A549 (cell line): ENCODE data around the gene ARHGAP35.
A peak's percentile ranks its signal among the peaks of the same experiment; 100 is the strongest.

Source experiments
- BHLHE40 ChIP-seq: IDR thresholded peaks from 2 replicates; pipeline ENCODE4 v1.6.1; 2012; ENCODE audit warnings: low read depth, low read length, inconsistent platforms
- CEBPB ChIP-seq, 2 experiments: fragments of >200 bp in 1 of 2; sonication (Bioruptor Twin) in 1 of 2; formaldehyde crosslinking in 1 of 2; IDR thresholded peaks; 2 replicates each; pipeline ENCODE4 v1.6.1; 2012 to 2016
- EP300 ChIP-seq, 2 experiments: fragments of >200 bp; sonication (Bioruptor Twin); formaldehyde crosslinking; IDR thresholded peaks; 2 replicates in 1 of 2; 3 replicates in 1 of 2; pipeline ENCODE4 v1.6.1; 2016 to 2017
- FOSL2 ChIP-seq, 2 experiments: fragments of 450-650 bp in 1 of 2; fragments of >200 bp in 1 of 2; sonication (Bioruptor Twin) in 1 of 2; formaldehyde crosslinking; IDR thresholded peaks; 2 replicates each; pipeline versions ENCODE4 v1.5.0 to v1.6.1; 2016 to 2020; ENCODE audit warnings: mild to moderate bottlenecking in 1 of 2, moderate library complexity in 1 of 2
- GATA3 ChIP-seq: IDR thresholded peaks from 2 replicates; pipeline ENCODE4 v1.6.1; 2012; ENCODE audit warnings: borderline replicate concordance
- JUN ChIP-seq, 2 experiments: fragments of >200 bp; sonication (Bioruptor Twin); formaldehyde crosslinking; IDR thresholded peaks; 2 replicates in 1 of 2; 3 replicates in 1 of 2; pipeline ENCODE4 v1.6.1; 2016 to 2017
- MYC ChIP-seq: IDR thresholded peaks from 2 replicates; pipeline ENCODE4 v1.6.1; 2012; ENCODE audit warnings: mild to moderate bottlenecking, inconsistent platforms, low read length, improper control_type of control experiment, borderline replicate concordance
- POLR2A ChIP-seq: IDR thresholded peaks from 2 replicates; pipeline ENCODE4 v1.6.1; 2012; ENCODE audit warnings: mild to moderate bottlenecking, low read length
- REST ChIP-seq: fragments of 200-600 bp; sonication (generic); IDR thresholded peaks from 2 replicates; pipeline ENCODE4 v1.6.1; 2016; ENCODE audit warnings: antibody characterized with exemption, mild to moderate bottlenecking, moderate library complexity
- ZSCAN20 ChIP-seq: fragments of 250-450 bp; sonication (Bioruptor Pico); IDR thresholded peaks from 2 replicates; pipeline ENCODE4 v1.8.0; 2022; ENCODE audit warnings: mild to moderate bottlenecking, moderate library complexity
- TF ChIP-seq, protein P1 (sequence below): fragments of >200 bp; sonication (Bioruptor Twin); formaldehyde crosslinking; IDR thresholded peaks from 3 replicates; pipeline ENCODE4 v1.5.1; 2016

GRCh38 chr19:46856062-46857022, 4.5 kb upstream of the ARHGAP35 start:
- TF ChIP-seq POLR2A (no peak), BHLHE40 (no peak), CEBPB (IDR thresholded peaks at IDR 0.05) (peak in 1 of 2 experiments; percentile 77; a peak in 2 of 4 replicates), EP300 (IDR thresholded peaks at IDR 0.05) (no peak), REST (no peak), ZSCAN20 (no peak), FOSL2 (IDR thresholded peaks at IDR 0.05) (no peak), FOSL2 (CRISPR knock-in tag; IDR thresholded peaks at IDR 0.05) (0 out of 2 replicates have a peak, but pooled peaks have one; percentile 5), MYC (no peak), JUN (IDR thresholded peaks at IDR 0.05) (peak in 1 of 2 experiments; percentile 53; a peak in 2 of 5 replicates), GATA3 (peak; percentile 46; the same call in 1 of the 2 replicates)
- TF ChIP-seq, protein P1, sequence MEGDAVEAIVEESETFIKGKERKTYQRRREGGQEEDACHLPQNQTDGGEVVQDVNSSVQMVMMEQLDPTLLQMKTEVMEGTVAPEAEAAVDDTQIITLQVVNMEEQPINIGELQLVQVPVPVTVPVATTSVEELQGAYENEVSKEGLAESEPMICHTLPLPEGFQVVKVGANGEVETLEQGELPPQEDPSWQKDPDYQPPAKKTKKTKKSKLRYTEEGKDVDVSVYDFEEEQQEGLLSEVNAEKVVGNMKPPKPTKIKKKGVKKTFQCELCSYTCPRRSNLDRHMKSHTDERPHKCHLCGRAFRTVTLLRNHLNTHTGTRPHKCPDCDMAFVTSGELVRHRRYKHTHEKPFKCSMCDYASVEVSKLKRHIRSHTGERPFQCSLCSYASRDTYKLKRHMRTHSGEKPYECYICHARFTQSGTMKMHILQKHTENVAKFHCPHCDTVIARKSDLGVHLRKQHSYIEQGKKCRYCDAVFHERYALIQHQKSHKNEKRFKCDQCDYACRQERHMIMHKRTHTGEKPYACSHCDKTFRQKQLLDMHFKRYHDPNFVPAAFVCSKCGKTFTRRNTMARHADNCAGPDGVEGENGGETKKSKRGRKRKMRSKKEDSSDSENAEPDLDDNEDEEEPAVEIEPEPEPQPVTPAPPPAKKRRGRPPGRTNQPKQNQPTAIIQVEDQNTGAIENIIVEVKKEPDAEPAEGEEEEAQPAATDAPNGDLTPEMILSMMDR = peak; percentile 97
